H1 (cell line): ENCODE data around the gene CPSF2.

ENCODE experiments used
- CREB1 ChIP-seq: IDR thresholded peaks from 2 replicates; pipeline ENCODE4 v1.6.1; 2012; ENCODE audit warnings: inconsistent platforms
- EGR1 ChIP-seq: IDR thresholded peaks from 2 replicates; pipeline ENCODE4 v1.6.1; 2011; ENCODE audit warnings: low read depth, low read length, borderline replicate concordance
- FOSL1 ChIP-seq: IDR thresholded peaks from 2 replicates; pipeline ENCODE4 v1.6.1; 2011; ENCODE audit warnings: mild to moderate bottlenecking, low read depth, low read length, moderate library complexity; ENCODE audit not compliant: insufficient read depth
- SIN3A ChIP-seq, 2 experiments: IDR thresholded peaks in 1 of 2; conservative IDR thresholded peaks in 1 of 2; 2 replicates each; pipeline ENCODE4 v1.6.1; 2011 to 2012; ENCODE audit warnings: low read length in 2 of 2, improper control_type of control experiment in 1 of 2, low read depth in 1 of 2, mild to moderate bottlenecking in 1 of 2
- YY1 ChIP-seq: IDR thresholded peaks from 2 replicates; pipeline ENCODE4 v1.6.1; 2011; ENCODE audit warnings: low read depth, mild to moderate bottlenecking, low read length
- TF ChIP-seq, protein P1 (sequence below), 3 experiments: IDR thresholded peaks; 1 replicate in 2 of 3; 2 replicates in 1 of 3; pipeline versions ENCODE4 v1.5.1 to v1.6.1; 2011; ENCODE audit warnings: low read length in 3 of 3, mild to moderate bottlenecking in 3 of 3, inconsistent platforms in 2 of 3, low read depth in 1 of 3, moderate library complexity in 1 of 3; ENCODE audit not compliant: insufficient read depth in 1 of 3; ENCODE audit errors: control extremely low read depth in 1 of 3

DNA sequence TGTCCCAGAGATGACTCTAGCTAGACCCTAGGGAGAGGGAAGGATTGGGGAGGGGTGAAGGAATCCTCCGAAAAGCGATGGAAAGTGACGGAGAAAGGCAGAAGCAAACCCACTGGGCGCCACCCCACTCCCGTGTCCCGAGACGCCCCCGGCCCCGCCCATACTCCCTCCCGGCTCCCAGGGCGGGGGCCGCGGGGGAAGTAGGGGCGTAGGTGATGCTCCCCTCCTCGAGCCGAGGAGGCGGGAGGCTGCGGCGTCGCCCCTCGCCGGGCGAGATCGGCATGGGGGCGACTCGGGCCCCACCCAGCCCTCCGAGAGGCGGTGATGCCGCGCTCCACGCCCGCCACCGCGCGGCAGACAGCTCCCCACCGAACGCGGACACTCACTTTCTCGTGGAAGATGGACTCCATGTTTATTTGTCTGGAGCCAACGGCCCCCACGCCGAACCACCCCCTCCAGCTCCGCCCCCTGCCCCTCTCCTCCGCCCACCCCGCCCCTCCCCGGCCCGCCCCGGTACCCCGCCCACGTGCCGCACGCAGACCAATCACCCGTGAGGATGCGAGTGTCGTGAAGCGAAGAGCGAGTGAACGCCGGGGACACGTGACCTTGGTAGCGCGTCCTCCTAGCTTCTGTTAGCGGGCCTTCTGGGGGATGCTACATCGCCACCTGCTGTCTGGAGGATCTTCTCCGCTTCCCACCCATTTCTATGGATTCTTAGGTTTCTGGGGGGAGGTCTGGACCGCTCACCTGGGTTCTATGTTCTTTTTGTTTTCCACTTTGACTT lies 15.4 kb upstream of the CPSF2 start, which contains the start of gene ATXN3:
- TF ChIP-seq, protein P1, sequence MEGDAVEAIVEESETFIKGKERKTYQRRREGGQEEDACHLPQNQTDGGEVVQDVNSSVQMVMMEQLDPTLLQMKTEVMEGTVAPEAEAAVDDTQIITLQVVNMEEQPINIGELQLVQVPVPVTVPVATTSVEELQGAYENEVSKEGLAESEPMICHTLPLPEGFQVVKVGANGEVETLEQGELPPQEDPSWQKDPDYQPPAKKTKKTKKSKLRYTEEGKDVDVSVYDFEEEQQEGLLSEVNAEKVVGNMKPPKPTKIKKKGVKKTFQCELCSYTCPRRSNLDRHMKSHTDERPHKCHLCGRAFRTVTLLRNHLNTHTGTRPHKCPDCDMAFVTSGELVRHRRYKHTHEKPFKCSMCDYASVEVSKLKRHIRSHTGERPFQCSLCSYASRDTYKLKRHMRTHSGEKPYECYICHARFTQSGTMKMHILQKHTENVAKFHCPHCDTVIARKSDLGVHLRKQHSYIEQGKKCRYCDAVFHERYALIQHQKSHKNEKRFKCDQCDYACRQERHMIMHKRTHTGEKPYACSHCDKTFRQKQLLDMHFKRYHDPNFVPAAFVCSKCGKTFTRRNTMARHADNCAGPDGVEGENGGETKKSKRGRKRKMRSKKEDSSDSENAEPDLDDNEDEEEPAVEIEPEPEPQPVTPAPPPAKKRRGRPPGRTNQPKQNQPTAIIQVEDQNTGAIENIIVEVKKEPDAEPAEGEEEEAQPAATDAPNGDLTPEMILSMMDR (IDR thresholded peaks at IDR 0.05; ENCODE audit: control extremely low read depth in 1 of 3, insufficient read depth in 1 of 3, low read depth in 1 of 3, low read length in 3 of 3) = peak; percentile 66 to 84 (median 82)
- TF ChIP-seq CREB1 (no peak; the same call in 1 of the 2 replicates), YY1 (no peak), SIN3A (conservative IDR thresholded peaks at IDR 0.05 in 1 of 2, IDR thresholded peaks at IDR 0.05 in 1 of 2; ENCODE audit: low read depth in 1 of 2, low read length in 2 of 2) (no peak; a peak in 1 of 4 replicates), EGR1 (peak; percentile 33; the same call in 1 of the 2 replicates), FOSL1 (no peak)
